ENCODE results near the gene CNP. TPM values are rescaled to one million over a fixed set of nuclear protein-coding genes. Genes with fewer than 3 reads are reported as not detected.
"Not testable (repeated sequence)": the region's sequence is repeated elsewhere in the genome, so short reads cannot be mapped to it uniquely, and the experiment has no call there.

Gene CNP
- polyA plus RNA-seq, 3 donors = 19.4 to 45.6 (median 38.2) TPM

DNA sequence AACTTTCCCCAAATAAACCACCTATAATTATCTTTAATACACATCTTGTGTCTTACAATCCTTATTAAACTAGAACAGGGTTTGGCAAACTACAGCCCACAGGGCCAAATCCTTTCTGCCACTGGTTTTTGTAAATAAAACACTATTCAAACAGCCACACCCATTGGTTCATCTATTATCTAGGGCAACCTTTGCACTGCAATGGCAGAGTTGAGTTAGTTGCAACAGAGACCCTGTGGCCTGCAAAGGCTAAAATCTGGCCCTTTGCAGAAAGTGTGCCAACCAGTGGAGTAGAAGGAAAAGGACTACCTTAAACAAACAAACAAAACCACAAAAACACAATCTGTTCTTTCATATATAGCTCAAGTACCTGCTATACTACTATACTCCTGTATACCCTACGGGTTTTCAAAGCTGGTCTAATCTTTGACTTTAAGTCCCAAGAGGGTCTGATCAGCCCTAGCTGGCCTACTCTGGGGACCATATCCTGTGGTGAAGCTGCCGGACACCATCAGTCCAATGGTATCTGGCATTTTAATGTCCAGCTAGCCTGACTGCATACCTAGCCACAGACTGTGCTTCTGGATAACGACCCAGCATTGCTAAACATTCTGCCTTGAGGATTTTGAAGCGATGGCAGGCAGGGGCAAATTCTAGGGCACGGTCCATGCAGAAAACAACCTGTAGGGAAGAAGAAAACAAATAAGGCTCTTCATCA is 23.3 kb downstream of the CNP start:
- H3K27ac ChIP-seq (ENCODE audit: low read depth, low read length) = no peak overlapping the region
- 72 to 95% (median 75%) methylated on average over 5 of the region's 5 CpGs for WGBS, 3 donors

DNA sequence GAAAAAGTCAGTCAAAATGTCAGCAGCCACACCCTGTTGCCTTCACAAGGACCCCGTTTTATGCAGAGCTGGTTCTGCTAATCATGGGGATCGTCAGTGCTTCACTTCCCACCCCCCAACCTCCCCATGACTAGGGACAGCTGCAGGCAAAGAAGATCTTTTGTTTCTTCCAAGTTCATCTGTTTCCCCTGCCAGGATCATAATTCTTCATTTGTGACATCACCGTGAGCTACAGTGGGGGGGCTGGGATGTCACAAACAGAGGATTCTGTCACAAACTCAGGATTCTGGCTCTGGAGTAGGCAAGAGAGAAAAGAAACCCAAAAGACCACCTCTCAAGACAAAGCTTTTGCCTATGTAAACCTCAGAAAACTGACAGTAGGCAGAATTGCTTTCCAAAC is 26.0 kb downstream of the CNP start:
- H3K27ac ChIP-seq (ENCODE audit: low read depth, low read length) = no peak overlapping the region
- 71 to 87% (median 78%) methylated on average over 3 of the region's 3 CpGs for WGBS, 3 donors

DNA sequence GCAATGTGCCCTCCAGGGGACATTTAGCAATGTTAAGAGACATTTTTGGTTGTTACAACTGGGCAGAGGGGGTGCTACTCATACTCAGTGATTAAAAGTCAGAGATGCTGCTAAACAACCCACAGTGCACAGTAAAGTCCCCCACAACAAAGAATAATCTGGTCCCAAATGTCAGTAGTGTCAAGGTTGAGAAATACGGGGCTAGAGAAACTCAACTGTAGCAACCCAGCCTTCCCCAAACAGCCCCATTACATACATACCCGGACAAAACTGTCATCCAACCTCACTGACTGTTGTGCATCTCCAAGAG is 30.2 kb downstream of the CNP start:
- 87 to 91% (median 91%) methylated on average over 2 of the region's 2 CpGs for WGBS, 3 donors
- no peak overlapping the region for H3K27ac ChIP-seq (ENCODE audit: low read depth, low read length)

DNA sequence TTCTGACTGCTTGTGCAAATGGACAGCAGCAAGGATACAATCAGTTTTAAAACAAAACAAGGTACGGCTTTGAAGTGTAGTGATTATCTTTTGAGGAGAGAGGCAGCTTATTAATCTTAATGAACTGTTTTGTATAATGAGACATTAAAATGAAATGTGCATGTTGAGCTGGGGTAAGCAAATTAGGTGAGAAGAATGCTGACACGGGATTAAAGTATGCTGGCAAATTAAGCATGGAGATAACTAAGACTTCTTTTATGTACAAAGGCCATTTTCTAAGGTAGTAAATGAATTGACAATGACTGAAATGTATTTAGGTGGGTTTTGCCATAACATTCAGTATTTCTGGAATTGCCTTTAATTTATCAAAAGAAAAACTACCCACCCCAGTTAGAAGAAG is 31.9 kb downstream of the CNP start:
- H3K27ac ChIP-seq (ENCODE audit: low read depth, low read length) = no peak overlapping the region
- WGBS, 3 donors = 29 to 45% (median 41%) methylated on average over 2 of the region's 2 CpGs

DNA sequence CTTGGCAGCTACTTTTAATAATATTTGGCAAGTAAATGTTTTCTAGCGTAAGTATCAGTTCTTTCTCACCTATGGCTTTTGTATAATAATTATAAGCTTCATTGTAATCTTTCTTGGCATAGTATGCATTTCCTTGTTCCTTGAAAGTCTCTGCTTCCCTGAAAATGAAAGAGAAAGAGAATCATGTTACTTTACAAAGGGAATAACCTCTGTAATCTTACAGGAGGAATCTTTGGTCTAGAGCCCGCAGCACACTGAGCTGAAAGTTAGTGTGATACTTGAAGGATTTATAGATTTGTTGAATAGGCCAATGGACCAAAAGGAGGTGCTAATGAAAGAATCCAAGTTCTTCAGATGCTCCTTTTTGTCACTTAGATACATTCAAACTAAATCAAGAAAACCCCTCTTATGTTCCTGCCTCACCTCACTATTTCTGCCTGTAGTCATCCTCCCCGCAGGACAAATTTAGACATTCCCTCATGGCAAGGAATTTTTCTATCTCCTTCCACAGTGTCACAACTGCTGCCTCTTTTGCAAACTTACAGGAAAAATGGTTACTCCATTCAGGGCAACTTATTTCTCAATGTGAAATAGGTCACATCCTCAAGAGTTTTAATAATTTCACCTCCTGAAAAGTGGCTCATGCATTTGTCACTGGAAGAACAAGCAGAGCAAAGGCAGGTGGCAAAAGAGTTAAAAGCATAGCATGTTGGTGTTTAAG is 34.0 kb downstream of the CNP start:
- no peak overlapping the region for H3K27ac ChIP-seq (ENCODE audit: low read depth, low read length)
- 71 to 79% (median 75%) methylated on average over 3 of the region's 3 CpGs for WGBS, 3 donors

DNA sequence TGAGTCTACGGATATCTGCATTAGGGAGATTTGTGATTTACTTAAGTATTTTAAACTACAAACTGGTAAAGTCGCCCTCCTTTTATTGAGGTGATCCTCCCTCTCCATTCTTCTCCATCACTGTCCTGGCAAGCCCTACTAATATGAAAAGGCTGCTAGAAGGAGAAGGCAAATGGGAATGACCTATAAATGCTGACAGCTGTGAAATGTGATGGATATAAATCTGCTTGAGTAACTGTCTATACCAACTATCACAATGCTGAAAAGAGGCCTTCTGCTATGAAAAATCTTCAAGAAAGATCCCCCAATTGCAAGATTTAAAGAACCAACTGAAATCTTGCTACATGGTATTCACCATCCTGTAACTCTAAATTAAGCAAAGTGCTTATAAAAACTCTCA is 35.1 kb downstream of the CNP start:
- H3K27ac ChIP-seq (ENCODE audit: low read depth, low read length) = no peak overlapping the region
- 91 to 95% (median 91%) methylated on average over 2 of the region's 2 CpGs for WGBS, 3 donors

DNA sequence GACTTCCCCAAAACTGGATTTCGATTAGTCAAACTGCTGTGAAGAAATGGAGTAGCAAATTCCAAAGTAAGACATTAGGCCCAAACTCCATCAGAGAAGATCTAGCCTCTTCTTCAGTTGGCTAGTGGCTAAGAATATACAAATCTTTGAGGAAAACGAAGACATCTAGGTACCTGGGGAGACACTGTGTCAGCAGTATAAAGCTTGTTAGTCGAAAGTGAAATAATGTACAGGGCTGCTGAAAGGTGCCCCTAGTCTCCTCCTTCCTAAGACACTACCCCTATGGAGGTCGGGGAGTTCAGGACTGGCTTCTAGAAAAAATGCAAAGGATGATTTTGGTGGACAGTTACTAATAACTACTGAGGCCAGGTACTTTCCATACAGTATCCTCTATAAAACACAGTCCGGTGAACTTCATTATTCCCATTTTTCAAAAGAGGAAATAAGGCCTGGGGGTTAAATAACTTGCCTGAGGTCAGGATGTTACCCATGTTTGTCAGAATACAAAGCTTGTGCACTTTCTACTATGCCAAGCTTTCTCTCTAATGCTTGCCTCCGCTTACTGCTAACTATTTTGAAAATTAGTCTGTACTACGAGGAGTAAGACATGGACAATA is 35.7 kb downstream of the CNP start:
- no peak overlapping the region for H3K27ac ChIP-seq (ENCODE audit: low read depth, low read length)
- WGBS, 3 donors = 82 to 85% (median 84%) methylated on average over 7 of the region's 7 CpGs

DNA sequence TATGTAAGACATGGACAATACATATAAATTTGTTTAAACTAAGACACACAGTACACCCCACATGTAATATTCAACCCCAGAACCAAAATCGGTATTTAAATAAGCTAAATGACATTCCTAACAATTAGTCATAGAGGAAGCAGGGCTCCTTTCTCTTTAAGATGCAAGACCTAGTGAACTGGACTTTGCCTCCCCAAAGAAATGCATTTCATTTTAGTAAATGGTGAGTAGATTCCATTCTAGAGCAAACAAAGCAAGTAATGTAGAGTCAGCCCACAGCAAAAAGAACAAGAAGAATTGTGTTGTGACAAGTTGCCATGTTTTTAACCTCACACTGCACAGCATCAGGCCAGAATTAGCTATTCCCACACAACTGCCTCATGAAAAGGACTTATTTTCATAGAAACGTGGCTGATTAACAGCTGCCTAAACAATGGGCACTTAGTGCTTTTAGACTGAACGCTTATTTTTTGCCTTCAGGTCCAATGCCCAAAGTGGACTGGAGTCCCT is 36.3 kb downstream of the CNP start:
- no peak overlapping the region for H3K27ac ChIP-seq (ENCODE audit: low read depth, low read length)
- WGBS, 3 donors = 44 to 88% (median 75%) methylated on average over 3 of the region's 3 CpGs

DNA sequence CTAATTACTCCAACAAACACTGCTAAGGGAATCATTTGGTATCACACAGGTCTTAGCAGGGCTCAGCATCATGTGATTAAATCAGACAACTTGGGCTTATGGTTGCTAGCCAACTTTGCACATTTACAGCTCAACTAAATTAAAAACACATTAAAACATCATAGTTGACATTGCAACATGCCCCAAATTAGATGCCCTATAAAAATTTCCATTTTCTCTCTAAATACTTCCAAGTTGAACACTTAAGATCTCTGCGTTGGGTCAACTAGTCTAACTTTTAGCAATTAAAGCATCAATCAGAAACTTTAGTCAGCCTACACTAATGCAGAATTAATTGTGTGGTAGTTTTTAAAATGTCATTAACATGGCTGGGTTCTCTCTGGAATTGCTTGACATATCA is 38.6 kb downstream of the CNP start:
- WGBS, 3 donors = 79 to 87% (median 80%) methylated on average over 1 of the region's 1 CpG
- no peak overlapping the region for H3K27ac ChIP-seq (ENCODE audit: low read depth, low read length)

DNA sequence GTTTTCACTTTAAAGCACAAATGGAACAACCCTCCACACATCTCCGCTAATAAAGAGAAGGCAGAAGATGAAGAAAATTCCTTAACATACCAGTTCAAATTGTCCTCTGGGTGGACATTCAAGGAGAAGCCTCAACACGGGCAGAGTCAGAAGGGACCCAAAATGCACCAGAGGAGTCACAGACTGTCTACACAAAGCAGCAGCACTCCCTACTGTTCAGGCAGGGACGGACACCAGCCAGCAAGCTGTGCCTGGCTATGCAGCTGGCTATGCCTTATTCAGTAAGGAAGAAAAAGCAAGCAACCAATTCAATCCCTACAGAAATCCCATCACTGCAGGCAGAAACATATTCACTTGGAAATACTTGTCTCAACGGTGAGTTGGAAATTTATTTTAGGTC is 42.6 kb downstream of the CNP start:
- WGBS, 3 donors = 70 to 80% (median 72%) methylated on average over 4 of the region's 4 CpGs
- H3K27ac ChIP-seq (ENCODE audit: low read depth, low read length) = no peak overlapping the region

DNA sequence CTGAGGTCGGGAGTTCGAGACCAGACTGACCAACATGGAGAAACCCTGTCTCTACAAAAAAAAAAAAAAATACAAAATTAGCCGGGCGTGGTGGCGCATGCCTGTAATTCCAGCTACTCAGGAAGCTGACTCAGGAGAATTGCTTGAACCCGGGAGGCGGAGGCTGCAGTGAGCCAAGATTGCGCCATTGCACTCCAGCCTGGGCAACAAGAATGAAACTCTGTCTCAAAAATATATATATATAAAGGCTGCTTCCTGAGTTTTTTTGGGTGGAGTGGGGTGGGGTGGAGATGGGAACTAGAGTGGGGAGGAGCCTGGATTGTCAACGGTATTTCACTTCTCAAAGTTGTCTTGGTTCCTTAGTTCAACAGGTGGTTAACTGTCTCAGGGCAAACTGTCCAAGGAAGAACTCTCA is 43.7 kb downstream of the CNP start:
- WGBS, 3 donors = 29 to 67% (median 37%) methylated on average over 9 of the region's 9 CpGs
- not testable (repeated sequence) for H3K27ac ChIP-seq (ENCODE audit: low read depth, low read length)

DNA sequence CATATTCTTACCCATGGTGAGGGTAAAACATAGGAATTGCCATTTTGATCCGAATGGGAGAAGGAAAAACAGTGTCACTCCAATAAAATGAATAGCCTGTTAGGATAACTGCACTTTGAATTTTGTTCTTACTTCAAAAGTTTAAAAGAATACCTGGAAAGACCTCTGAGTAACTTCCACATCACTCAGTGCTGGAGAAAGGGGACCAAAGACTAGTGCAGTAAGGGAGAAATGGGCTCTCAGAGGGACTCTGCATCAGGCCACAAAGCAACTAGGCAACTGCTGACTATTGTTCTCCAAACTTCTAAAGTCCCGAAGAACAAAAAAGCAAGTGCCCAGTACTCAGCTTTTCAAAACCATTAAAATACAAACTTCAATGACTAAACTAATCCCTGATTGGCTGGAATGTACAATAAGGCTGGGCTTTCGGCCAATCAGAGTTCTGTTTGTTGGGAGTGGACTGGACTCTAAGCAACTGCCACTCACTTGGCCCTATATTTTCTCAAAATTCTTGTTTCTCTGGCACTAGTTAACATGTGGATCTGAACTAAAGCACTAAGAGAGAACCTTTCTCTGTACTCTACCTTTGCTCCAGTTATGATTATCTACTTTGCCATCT is 44.4 kb downstream of the CNP start:
- H3K27ac ChIP-seq (ENCODE audit: low read depth, low read length) = no peak overlapping the region
- 93 to 94% (median 94%) methylated on average over 3 of the region's 3 CpGs for WGBS, 3 donors

DNA sequence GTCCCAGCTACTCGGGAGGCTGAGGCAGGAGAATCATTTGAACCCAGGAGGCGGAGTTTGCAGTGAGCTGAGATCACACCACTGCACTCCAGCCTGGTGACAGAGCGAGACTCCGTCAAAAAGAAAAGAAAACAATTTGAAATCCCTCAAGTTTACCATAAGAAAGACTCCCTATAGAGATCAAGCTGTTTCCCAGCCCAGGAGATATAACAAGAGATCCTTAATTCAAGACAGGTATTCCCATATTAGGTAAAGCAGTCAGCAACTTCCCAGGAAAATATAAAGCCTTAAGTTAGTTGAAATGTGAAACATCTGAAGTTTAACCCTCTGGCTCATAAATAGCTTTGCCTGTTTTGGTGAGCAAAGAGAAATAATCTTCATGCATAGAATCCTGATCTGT is 45.8 kb downstream of the CNP start:
- WGBS, 3 donors = 83 to 84% (median 84%) methylated on average over 4 of the region's 4 CpGs
- H3K27ac ChIP-seq (ENCODE audit: low read depth, low read length) = not testable (repeated sequence)

DNA sequence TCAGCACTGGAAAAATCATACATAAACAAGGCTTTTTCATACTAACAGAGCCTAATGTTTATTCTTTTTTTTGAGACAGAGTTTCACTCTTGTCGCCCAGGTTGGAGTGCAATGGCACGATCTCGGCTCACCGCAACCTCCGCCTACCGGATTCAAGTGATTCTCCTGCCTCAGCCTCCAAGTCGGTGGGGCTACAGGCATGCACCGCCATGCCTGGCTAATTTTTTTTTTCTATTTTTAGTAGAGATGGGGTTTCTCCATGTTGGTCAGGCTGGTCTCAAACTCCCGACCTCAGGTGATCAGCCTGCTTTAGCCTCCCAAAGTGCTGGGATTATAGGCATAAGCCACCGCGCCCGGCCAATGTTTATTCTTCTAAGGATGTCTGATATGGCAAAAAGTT is 47.1 kb downstream of the CNP start:
- not testable (repeated sequence) for H3K27ac ChIP-seq (ENCODE audit: low read depth, low read length)
- WGBS, 3 donors = 81 to 94% (median 93%) methylated on average over 12 of the region's 12 CpGs

DNA sequence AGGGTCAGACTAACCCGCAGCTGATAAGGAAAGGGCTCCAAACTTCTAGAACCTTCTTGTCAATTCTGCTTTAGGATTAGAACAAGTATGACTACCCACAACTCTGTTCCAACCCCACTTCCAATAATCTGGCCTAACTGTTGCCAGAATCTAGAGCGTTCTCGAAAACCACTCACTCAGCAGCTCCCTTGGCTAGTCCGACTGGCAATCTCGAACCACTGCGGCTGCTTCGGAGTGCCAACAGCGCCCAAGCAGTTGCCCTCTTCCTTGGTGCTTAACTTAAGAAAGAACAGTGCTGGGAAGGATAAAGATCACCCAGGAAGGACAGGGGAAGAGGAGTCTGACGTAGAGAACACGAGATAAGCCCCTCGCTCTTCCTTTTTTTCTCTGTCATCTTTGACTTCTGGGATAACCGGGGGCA is 49.8 kb downstream of the CNP start:
- H3K27ac ChIP-seq (ENCODE audit: low read depth, low read length) = no peak overlapping the region
- WGBS, 3 donors = 2 to 6% (median 5%) methylated on average over 12 of the region's 12 CpGs

DNA sequence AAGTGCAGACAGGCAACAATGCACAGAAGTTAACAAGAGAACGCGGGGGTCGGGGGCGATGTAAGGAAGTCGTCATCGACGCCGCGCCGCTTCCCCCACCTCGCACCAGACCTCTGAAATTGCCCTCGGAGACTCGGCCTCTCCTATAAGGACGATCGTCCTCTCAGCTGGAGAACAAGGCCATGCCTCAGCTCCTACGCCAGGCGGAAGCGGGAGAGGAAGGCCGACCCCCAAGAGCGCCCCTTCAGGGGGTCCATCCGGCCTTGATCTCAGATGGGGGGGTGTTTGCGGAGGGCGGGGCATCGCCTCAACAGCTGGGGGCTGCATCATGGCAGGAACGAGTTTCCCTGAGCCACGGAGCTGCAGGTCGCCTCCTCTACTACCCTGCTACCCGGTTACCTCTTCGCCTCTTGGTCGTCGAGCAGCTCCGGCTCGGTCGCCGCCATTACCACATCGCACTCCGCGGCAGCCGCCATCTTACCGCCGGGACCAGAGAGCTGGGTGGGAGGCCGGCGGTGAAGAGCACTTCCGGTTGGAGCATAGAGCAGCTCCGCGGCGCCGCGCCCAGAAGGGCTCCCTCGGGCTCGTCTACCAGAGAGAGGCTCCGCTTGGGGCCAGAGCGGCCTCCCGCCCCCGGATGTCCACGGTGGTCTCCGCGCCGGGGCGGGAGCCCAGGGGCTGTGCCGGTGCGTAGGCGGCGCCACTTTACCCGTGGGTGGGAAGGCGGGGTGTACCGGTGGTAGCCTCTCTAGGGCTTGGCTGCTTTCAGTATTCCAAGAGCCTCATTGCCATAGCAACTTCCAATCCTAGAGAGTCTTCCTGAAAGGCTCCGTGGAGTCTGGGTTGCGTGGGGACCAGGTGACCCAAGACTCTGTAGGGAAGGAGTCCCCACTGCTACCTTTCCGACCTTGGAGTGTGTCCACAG is 50.6 kb downstream of the CNP start, which contains the start of gene DNAJC7:
Gene DNAJC7 (minus strand): TSS at position 499 of the 925 bp plus-strand sequence. CDS start 23 bp downstream, at position 476.
- WGBS, 3 donors = 0 to 1% (median 0%) methylated on average over 62 to 70 of the region's 70 CpGs
- H3K27ac ChIP-seq (ENCODE audit: low read depth, low read length) = peak within 1 kb of the TSS; percentile 71

DNA sequence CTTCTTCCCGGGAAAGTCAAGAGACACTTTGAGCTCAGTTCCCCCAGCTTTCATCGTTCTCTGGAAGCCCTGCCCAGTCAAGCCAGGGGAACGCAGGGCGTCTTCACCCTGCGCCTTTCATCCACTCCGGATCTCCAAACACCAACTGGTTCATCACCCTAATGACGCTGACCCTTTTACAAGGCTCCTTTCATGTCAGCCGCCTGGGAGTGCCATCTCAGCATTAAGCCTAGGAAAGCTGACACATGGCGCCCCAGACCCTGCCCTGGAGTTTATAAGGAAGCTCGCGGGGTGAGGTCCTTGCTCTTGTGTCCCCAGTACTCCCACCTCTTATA is 51.2 kb downstream of the CNP start:
- H3K27ac ChIP-seq (ENCODE audit: low read depth, low read length) = peak overlapping the region; percentile 11
- whole genome bisulfite sequencing, 3 donors = 4 to 9% (median 6%) methylated on average over 11 of the region's 11 CpGs

DNA sequence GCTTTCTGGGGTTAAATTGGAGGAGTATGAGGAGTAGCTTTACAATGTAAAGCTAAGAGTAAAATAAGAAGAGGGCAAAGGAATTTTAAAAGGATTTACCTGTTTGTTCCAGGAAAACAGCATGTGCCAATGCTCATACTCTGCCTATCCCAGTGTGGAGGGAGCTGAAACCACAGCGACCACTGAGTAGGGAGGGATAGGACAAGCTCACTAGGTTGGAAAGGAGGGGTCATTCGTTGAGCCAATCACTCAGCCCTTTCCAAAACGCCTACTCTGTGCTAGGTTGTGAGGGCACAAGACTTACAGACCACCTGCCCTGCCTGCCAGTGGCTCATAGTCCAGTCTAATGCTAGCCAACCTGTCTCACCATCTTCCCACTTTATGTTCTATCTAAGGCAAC is 51.7 kb downstream of the CNP start:
- no peak overlapping the region for H3K27ac ChIP-seq (ENCODE audit: low read depth, low read length)
- 35 to 41% (median 38%) methylated on average over 3 of the region's 3 CpGs for WGBS, 3 donors
